ENCODE measurements around the gene PAEP.

GRCh38 chr9:135551456-135551855, 10.1 kb upstream of the PAEP start:
- TF ChIP-seq CTCF (IDR thresholded peaks at IDR 0.05) (no peak), POLR2A (IDR thresholded peaks at IDR 0.05) (no peak)

Data from uterus (tissue), 2 donors.